Effector memory CD4-positive, alpha-beta T cell (primary cell): ENCODE measurements around the gene KIAA1671.

Experiments
- DNase-seq, 3 donors: peaks; one replicate each; pipeline ENCODE4 v3.0.0-alpha.2; 2020
- H3K27ac ChIP-seq: 2 replicates; pipeline ENCODE4 v1.7.0; 2013; ENCODE audit warnings: mild to moderate bottlenecking, low read length, moderate library complexity; ENCODE audit not compliant: insufficient read depth, poor library complexity, severe bottlenecking
- H3K27me3 ChIP-seq: replicated peaks from 2 replicates; pipeline ENCODE4 v1.7.0; 2013; ENCODE audit warnings: mild to moderate bottlenecking, low read length; ENCODE audit not compliant: insufficient read depth, control insufficient read depth, poor library complexity, severe bottlenecking
- H3K36me3 ChIP-seq: 2 replicates; pipeline ENCODE4 v1.7.0; 2013; ENCODE audit warnings: mild to moderate bottlenecking, low read length, moderate library complexity; ENCODE audit not compliant: control insufficient read depth, insufficient read depth
- H3K4me1 ChIP-seq: 2 replicates; pipeline ENCODE4 v1.7.0; 2013; ENCODE audit warnings: low read length, mild to moderate bottlenecking; ENCODE audit not compliant: control insufficient read depth, insufficient read depth, poor library complexity, severe bottlenecking
- H3K4me3 ChIP-seq: 2 replicates; pipeline ENCODE4 v1.7.0; 2013; ENCODE audit warnings: low read length, low read depth, mild to moderate bottlenecking; ENCODE audit not compliant: insufficient read depth, poor library complexity, severe bottlenecking
- H3K9me3 ChIP-seq: 2 replicates; pipeline ENCODE4 v1.7.0; 2013; ENCODE audit warnings: mild to moderate bottlenecking, low read length, moderate library complexity; ENCODE audit not compliant: control insufficient read depth

KIAA1671 gene

DNA sequence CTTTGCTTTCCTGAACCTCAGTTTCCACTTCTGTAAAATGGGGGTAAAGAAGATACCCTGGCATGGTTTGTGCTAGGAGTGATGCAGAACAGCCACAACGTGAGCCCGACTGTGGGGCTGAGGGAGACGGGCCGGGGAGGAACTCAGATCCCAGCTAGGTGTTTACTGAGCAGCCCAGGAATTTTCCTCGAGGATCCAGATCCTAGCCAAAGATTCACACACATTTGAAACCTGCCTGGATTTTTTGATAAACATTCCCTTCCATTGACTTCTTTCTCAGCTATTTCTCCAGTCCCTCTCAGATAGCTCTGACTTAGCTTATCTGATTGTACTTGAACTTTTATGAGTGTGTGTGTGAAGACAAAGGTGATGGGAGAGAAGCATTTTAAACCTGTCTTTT, 98.0 kb downstream of the KIAA1671 start:
- Histone ChIP-seq H3K27ac (no peak overlapping the region), H3K9me3 (peaks cover 4% of the 10 kb centered on the region), H3K27me3 (no peaks in the 10 kb centered on the region), H3K4me3 (no peak overlapping the region), H3K36me3 (no peaks in the 10 kb centered on the region), H3K4me1 (no peaks in the 10 kb centered on the region)
- no peak for DNase-seq

DNA sequence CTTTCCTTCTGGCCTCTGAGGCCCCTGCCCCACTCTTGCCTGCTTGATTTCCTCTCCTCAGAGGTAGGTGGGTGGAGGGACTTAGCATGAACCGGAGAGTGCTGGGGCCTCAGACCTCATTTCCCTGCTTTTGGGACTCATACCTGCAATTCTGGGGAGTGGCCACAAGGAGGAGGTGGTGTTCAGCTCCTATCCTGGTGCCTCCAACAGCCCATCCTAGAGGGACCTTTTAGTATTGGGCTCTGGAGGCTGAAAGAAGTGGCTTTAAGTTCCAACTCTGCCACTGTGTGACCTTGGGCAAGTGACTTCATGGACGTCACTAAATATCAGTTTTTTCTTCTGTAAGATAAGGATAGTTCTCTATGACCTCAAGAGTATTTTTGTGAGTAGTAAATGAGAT, 98.6 kb downstream of the KIAA1671 start:
- Histone ChIP-seq H3K9me3 (peaks cover 4% of the 10 kb centered on the region), H3K27ac (no peak overlapping the region), H3K27me3 (no peaks in the 10 kb centered on the region), H3K4me1 (no peaks in the 10 kb centered on the region), H3K36me3 (no peaks in the 10 kb centered on the region), H3K4me3 (no peak overlapping the region)
- DNase-seq: no peak

DNA sequence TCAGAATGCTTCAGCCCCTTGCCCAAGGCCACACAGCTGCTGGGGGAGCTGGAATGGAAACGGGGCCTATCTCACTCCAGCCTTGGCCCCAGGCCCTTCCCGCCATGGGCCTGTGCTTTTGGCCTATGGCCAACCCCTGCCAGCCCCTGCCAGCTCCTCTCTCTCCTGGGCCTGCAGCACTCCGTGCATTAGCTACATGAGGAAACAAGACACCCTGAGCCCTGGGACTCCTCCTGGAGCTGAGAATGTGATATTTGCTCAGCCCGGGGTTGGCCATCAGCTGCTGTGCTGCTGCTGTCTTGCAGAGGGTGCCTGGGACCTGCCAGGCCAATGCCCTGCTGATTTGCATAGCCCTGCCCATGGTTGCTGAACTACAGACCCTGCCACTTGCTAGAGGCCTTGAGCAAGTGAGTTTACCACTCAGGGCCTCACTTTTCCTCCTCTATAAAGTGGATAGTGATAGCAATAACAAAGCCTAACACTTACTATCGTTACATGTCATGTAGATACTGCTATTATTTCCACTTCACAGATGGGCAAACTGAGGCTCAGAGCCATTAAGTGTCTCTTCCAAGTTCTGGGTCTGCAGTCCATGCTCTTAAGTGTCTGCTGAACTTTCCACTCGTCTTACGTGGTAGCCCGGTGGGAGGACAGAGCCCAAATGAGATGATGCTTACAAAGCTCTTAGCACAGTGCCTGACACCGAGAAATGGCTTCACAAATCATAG, 99.6 kb downstream of the KIAA1671 start:
- Histone ChIP-seq H3K4me1 (no peaks in the 10 kb centered on the region), H3K27ac (no peak overlapping the region), H3K4me3 (no peak overlapping the region), H3K9me3 (peaks cover 4% of the 10 kb centered on the region), H3K27me3 (no peaks in the 10 kb centered on the region), H3K36me3 (no peaks in the 10 kb centered on the region)
- no peak for DNase-seq

DNA sequence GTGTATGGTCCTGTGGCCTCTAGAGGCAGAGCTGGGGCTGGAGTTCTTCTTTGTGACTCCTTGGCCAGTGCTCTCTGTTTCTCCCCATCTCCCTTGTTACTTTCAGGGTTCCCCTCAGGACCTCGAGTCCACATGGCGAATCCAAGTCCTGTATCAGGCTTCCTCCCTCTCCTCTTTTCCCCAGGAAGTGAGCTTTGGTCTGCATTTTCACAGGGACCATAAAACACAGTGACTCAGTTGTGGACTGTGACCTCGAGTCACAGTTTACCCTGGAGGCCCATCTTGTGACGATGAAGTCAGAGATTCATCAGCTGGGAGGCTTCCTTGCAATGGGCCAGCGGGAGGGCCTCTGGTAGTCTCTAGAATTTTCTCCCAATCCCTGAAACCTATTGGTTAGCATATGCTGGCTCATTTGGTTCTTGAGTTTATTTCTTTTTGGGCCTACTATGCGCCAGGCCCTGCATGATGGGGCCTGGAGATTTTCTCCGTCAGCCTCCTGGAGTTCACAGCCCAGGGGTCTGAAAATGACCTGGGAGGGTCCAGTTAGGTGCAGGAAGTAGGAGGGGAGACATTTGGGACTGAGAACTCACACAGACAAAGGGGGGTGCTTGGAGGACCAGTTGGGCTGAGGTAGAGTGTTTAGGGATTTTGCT, 100.8 kb downstream of the KIAA1671 start:
- no peaks in the 10 kb centered on the region for H3K36me3 ChIP-seq
- DNase-seq: no peak
- H3K27me3 ChIP-seq: no peaks in the 10 kb centered on the region
- peaks cover 4% of the 10 kb centered on the region for H3K9me3 ChIP-seq
- H3K4me1 ChIP-seq: no peaks in the 10 kb centered on the region
- no peak overlapping the region for H3K27ac ChIP-seq
- no peak overlapping the region for H3K4me3 ChIP-seq

DNA sequence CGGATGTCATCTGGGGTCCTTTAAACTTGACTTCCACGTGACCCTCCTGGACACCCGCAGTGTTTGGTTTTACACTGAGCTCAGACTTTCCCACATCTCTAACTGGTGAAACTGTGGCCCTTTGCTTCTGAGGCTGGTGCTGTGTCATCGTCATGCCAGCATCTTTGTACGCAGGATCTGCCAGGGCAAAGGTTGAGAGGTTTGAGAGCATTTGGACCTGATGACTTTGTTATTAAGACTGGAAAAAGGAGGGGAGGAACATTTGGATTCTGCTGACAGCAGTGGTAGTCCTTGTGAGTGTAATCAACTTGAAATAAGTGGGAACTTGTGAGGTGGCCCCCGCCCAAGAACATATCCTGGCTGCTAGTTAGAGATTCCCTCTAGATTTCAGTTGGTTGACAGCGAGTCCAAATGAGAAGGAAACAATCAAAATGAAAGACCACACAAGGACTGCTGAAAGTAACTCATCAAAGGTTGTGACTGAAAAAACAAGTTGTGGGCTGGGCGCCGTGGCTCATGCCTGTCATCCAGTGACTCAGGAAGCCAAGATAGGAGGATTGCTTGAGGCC, 102.5 kb downstream of the KIAA1671 start:
- no peak overlapping the region for H3K27ac ChIP-seq
- no peaks in the 10 kb centered on the region for H3K27me3 ChIP-seq
- no peaks in the 10 kb centered on the region for H3K4me1 ChIP-seq
- H3K4me3 ChIP-seq: no peak overlapping the region
- DNase-seq: no peak
- H3K9me3 ChIP-seq: peaks cover 4% of the 10 kb centered on the region
- no peaks in the 10 kb centered on the region for H3K36me3 ChIP-seq

DNA sequence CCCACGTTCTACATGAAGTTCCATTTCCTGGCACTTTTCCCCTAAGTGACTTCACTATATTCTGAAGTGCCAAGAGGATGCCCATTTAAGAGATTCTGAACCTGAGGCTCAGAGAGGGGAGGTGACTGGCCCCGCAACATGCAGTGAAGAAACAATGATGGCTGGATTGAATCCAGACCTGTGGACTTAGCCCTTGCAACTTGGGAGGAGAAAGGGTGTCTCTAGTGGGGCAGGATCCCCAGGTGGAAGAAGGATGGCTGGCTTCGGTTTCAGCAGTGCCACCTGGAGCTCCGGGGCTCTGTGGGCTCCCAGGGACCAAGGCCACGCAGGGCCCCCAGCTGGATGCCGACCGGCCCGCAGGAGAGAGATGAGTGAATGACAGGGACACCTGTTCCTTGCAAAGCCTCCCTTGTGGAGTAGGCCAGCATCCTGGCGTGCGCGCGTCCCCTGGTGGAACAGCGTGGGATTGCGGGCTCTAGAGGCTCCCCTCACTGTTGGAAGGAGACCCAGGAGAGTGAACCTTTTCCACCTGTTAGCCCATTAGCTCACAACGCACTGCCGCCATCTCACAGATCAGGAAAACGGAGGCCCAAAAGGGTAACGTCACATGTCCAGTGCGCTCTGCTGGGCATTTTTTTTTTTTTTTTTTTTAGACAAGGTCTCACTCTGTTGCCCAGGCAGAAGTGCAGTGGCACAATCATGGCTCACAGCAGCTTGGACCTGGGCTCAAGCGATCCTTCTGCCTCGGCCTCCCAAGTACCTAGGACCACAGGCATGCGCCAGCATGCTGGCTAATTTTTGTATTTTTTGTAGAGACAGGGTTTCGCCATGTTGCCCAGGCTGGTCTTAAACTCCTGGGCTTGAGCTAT, 104.7 kb downstream of the KIAA1671 start:
- no peaks in the 10 kb centered on the region for H3K9me3 ChIP-seq
- no peaks in the 10 kb centered on the region for H3K36me3 ChIP-seq
- H3K4me3 ChIP-seq: no peak overlapping the region
- no peak overlapping the region for H3K27ac ChIP-seq
- no peaks in the 10 kb centered on the region for H3K27me3 ChIP-seq
- peak; percentile 28 to 51 (median 49) for DNase-seq
- H3K4me1 ChIP-seq: peaks cover 20% of the 10 kb centered on the region

DNA sequence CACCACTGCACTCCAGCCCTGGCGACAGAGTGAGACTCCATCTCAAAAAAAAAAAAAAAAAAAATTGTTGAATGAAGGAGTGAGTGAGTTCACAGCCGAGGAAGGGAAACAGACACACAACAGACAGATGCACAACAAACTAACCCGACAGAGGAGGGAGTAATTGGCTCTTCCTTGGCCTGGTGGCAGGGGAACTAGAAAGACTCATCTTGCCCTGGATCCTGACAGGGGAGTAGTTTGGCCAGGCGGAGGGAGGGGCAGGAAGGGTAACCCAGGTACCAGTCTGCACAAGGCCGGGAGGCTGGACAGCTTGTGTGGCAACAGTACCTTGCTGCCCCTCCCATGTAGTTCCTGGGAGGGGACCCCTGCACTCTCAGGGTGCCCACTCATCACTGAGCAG, 106.9 kb downstream of the KIAA1671 start:
- H3K4me3 ChIP-seq: no peak overlapping the region

DNA sequence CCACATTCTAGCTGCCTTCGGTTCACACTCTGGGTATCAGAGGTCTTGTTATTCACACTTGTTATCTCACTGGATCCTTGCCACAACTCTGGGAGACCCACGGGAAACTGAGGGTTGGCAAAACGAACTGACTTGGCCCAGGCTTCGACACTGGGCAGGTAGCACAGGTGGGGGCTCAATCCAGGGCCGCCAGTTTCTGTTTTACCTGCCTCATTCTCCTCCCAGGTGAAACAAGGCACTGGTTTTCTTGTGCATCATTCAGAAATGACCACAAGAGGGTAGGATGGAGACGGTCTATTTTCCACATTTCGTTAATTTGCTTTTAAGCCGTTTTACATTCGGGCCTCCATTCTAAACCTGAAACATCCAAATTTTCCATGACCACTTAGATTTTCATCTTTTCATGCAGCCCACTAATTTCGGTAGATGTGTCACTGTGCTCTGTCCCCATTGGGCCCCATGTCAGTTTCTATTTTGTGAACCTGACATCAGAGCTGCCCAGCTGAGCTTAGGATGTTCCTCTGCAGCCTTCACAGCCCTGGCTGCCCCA, 108.1 kb downstream of the KIAA1671 start:
- DNase-seq: no peak
- H3K27me3 ChIP-seq: no peaks in the 10 kb centered on the region
- H3K4me1 ChIP-seq: peaks cover 30% of the 10 kb centered on the region
- H3K4me3 ChIP-seq: no peak overlapping the region
- no peaks in the 10 kb centered on the region for H3K36me3 ChIP-seq
- H3K9me3 ChIP-seq: no peaks in the 10 kb centered on the region
- H3K27ac ChIP-seq: no peak overlapping the region

More for the DNA sequence above, 106.9 kb downstream of the KIAA1671 start:
- DNase-seq: no peak
- H3K9me3 ChIP-seq: no peaks in the 10 kb centered on the region
- peaks cover 30% of the 10 kb centered on the region for H3K4me1 ChIP-seq
- no peak overlapping the region for H3K27ac ChIP-seq
- H3K27me3 ChIP-seq: no peaks in the 10 kb centered on the region
- H3K36me3 ChIP-seq: no peaks in the 10 kb centered on the region

DNA sequence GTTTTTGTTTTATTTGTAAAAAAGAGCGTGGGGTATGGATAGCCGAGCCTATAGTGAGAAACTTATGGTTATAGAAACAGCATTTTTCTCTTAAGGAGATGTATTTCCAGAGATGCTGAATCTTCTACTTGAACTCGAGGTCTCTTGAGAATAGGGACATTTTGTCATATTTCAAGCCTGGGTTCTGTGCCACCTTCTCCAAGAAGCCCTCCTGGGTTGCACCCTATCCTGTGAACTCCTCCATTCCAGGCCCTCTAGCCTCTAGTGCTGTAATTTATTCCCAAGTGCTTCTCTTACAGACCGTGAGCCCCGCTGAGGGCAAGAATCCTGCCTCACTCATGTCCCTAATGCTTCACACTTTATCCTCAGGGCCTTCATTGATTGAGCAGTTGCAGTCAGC, 108.6 kb downstream of the KIAA1671 start:
- Histone ChIP-seq H3K27me3 (no peaks in the 10 kb centered on the region), H3K4me1 (peaks cover 30% of the 10 kb centered on the region), H3K27ac (peak overlapping the region; percentile 69), H3K4me3 (no peak overlapping the region), H3K36me3 (no peaks in the 10 kb centered on the region), H3K9me3 (no peaks in the 10 kb centered on the region)
- no peak for DNase-seq
